NB4 (cell line): Measurements from ENCODE around the gene NXPH4.

Experiments used
- CTCF ChIP-seq: IDR thresholded peaks from one replicate; pipeline ENCODE4 v1.5.1; 2012; ENCODE audit warnings: low read depth, low read length
- POLR2A ChIP-seq: IDR thresholded peaks from 2 replicates; pipeline ENCODE4 v1.6.1; 2011; ENCODE audit warnings: mild to moderate bottlenecking; ENCODE audit not compliant: insufficient read length; ENCODE audit errors: extremely low read depth

- TF ChIP-seq CTCF (no peak), POLR2A (no peak)
Measured at GRCh38 chr12:57170927-57171326, 45.7 kb upstream of the NXPH4 start.
